GM10248 (cell line): ENCODE results near the gene UBE2E3.

Experiments used
- CTCF ChIA-PET: fragments of 300-600 bp; sonication (Branson Sonifier 250); formaldehyde crosslinking; extraction: SDS; loops from one replicate; lab custom pipeline; 2021; ENCODE audit warnings: antibody characterized with exemption; lab: Yijun Ruan, JAX
- POLR2A ChIA-PET: fragments of 350-650 bp; sonication (Branson Sonifier 250); formaldehyde crosslinking; extraction: SDS; loops from one replicate; lab custom pipeline; 2020; ENCODE audit warnings: antibody characterized with exemption; lab: Yijun Ruan, JAX
- DNase-seq: peaks from one replicate; pipeline ENCODE4 v3.0.0; 2012; ENCODE audit errors: extremely low spot score
- TF ChIP-seq, protein P1 (sequence below): IDR thresholded peaks from 2 replicates; pipeline ENCODE4 v1.5.1; 2012; ENCODE audit warnings: mild to moderate bottlenecking, low read depth; ENCODE audit errors: extremely low read depth, missing control alignments, control extremely low read depth

The UBE2E3 gene

DNA sequence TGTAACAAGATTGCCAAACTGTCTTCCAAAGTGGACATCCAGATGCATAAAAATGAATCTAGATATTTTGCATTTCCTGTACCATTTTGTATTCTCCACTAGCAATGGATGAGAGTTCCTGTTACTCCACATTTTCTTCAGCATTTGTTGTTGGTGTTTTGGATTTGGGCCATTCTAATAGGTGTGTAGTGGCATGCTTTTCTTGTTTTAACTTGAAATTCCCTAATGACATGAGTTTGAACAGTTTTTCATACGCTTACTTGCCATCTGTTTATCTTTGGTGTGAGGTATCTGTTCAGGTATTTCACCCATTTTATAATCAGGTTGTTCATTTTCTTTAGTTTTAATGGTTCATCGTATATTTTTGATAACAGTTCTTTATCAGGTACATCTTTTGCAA is 73.9 kb downstream of the UBE2E3 start:
- POLR2A ChIA-PET = no interaction called here
- CTCF ChIA-PET = interaction anchor here (1.1 kb wide), 1 partner anchor 661 kb away, joined by 3 read pairs; no protein-coding TSS in a partner anchor
- no peak for DNase-seq
- TF ChIP-seq, protein P1, sequence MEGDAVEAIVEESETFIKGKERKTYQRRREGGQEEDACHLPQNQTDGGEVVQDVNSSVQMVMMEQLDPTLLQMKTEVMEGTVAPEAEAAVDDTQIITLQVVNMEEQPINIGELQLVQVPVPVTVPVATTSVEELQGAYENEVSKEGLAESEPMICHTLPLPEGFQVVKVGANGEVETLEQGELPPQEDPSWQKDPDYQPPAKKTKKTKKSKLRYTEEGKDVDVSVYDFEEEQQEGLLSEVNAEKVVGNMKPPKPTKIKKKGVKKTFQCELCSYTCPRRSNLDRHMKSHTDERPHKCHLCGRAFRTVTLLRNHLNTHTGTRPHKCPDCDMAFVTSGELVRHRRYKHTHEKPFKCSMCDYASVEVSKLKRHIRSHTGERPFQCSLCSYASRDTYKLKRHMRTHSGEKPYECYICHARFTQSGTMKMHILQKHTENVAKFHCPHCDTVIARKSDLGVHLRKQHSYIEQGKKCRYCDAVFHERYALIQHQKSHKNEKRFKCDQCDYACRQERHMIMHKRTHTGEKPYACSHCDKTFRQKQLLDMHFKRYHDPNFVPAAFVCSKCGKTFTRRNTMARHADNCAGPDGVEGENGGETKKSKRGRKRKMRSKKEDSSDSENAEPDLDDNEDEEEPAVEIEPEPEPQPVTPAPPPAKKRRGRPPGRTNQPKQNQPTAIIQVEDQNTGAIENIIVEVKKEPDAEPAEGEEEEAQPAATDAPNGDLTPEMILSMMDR = no peak

GRCh38 chr2:181054843-181055242 is 74.4 kb downstream of the UBE2E3 start:
- CTCF ChIA-PET = interaction anchor here (1.1 kb wide), 1 partner anchor 660 kb away, joined by 3 read pairs; no protein-coding TSS in a partner anchor
- TF ChIP-seq, protein P1 = no peak
- no peak for DNase-seq
- POLR2A ChIA-PET = no interaction called here

DNA sequence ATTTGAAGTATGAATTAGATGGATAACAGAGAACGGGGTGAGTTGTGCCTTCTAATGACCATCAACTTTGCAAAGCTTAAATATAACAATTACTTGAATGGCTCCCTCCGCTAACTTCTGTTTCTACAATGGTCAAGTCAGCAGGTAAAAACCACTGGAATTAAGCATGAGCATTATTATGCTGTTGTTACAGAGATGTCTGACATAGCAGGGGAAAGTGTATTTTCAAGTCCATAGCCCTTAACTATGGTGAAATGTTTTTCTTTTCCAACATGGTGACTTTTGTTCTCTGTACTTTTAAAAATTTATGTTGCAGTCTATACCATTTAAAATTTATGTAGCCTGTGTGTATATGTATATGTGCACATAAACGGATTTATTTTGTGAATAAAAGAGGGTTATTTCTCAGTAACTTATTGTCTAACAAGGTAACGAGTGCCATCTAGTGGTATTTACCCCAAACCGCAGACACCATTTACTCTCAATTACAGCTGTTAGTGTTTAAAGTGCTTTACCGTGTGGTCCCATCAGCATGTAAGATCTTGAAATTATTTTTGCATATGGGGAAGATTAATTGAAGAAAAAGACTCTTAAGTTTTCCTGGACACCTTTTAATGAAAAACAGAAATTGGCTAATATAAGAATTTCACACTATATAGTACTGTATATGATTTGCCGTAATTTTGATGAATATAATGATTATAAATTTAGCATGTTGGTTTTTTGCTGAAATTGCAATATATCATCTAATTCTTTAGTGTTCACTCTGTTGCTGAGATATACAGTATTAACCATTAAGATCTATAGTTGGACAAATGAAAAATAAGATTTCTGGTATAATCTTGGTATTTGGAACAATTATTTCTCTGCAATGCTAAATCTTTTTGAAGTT is 78.2 kb downstream of the UBE2E3 start:
- ChIA-PET POLR2A (no interaction called here), CTCF (interaction anchor here (0.6 to 4.4 kb wide), 28 partner anchors 9 to 948 kb away, joined by 3 to 86 read pairs (median 3); partner anchors contain the start of gene UBE2E3)
- no peak for DNase-seq
- TF ChIP-seq, protein P1 = peak; percentile 80

- no peak for DNase-seq
- CTCF ChIA-PET = no interaction called here
- POLR2A ChIA-PET = no interaction called here
- TF ChIP-seq, protein P1 = no peak
Observed at GRCh38 chr2:181063696-181064095, 83.3 kb downstream of the UBE2E3 start.

DNA sequence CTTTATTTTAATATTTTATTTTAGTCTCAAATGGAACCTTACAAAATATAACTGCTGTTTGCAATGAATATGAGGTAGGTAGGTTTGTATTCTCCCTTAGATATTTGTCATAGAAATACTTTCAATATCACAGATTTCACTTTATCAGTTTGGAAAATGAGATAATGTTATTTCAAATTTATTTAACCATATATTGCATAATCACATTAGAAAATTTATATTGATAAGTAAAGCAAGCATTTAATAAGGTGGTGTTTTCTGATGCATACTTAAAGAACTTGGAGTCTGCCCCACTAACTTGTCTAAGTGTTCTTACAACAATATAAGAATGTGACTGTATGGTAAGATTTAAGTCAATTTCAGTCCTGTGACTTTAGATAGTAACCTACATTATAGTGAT is 85.1 kb downstream of the UBE2E3 start:
- TF ChIP-seq, protein P1 = no peak
- POLR2A ChIA-PET = no interaction called here
- CTCF ChIA-PET = no interaction called here
- no peak for DNase-seq

GRCh38 chr2:181066333-181066732 is 85.9 kb downstream of the UBE2E3 start:
- TF ChIP-seq, protein P1 = no peak
- ChIA-PET CTCF (interaction anchor here (1.6 kb wide), 1 partner anchor 42 kb away, joined by 3 read pairs; no protein-coding TSS in a partner anchor), POLR2A (no interaction called here)
- no peak for DNase-seq
